ENCODE results near the gene MYH9.
A peak's percentile ranks its signal among the peaks of the same experiment; 100 is the strongest.
"Not testable (repeated sequence)": the region's sequence is repeated elsewhere in the genome, so short reads cannot be mapped to it uniquely, and the experiment has no call there.

The MYH9 gene

GRCh38 chr22:36256478-36256877 is 131.3 kb downstream of the MYH9 start:
- no peak overlapping the region for H2AFZ ChIP-seq
- no peak overlapping the region for H3K4me2 ChIP-seq (ENCODE audit: low read length)
- no peak overlapping the region for H3K27ac ChIP-seq
- peaks cover 3% of the 10 kb centered on the region for H3K4me1 ChIP-seq
- H3K36me3 ChIP-seq (ENCODE audit: control insufficient read depth, insufficient read depth, low read length): no peaks in the 10 kb centered on the region
- H3K9me3 ChIP-seq (ENCODE audit: control insufficient read depth, low read length): no peaks in the 10 kb centered on the region
- H3K4me3 ChIP-seq (ENCODE audit: low read depth, low read length): no peak overlapping the region
- no peaks in the 10 kb centered on the region for H3K27me3 ChIP-seq (ENCODE audit: control insufficient read depth, insufficient read depth, low read length)
- H3K79me2 ChIP-seq: no peaks in the 10 kb centered on the region
- no peak for TF ChIP-seq CTCF (IDR thresholded peaks at IDR 0.05)
- no peak overlapping the region for H3K9ac ChIP-seq

GRCh38 chr22:36255572-36255971 is 132.2 kb downstream of the MYH9 start:
- not testable (repeated sequence) for H3K4me2 ChIP-seq (ENCODE audit: low read length)

GRCh38 chr22:36253523-36254490 is 134.0 kb downstream of the MYH9 start:
- H3K4me1 ChIP-seq: no peaks in the 10 kb centered on the region
- H3K27me3 ChIP-seq (ENCODE audit: control insufficient read depth, insufficient read depth, low read length): no peaks in the 10 kb centered on the region
- peak overlapping the region; percentile 46 for H3K4me3 ChIP-seq (ENCODE audit: low read depth, low read length)
- peak overlapping the region; percentile 25 for H3K4me2 ChIP-seq (ENCODE audit: low read length)
- no peaks in the 10 kb centered on the region for H3K79me2 ChIP-seq
- TF ChIP-seq CTCF (IDR thresholded peaks at IDR 0.05): no peak
- peak overlapping the region; percentile 69 for H3K27ac ChIP-seq
- no peaks in the 10 kb centered on the region for H3K9me3 ChIP-seq (ENCODE audit: control insufficient read depth, low read length)
- no peak overlapping the region for H2AFZ ChIP-seq
- no peaks in the 10 kb centered on the region for H3K36me3 ChIP-seq (ENCODE audit: control insufficient read depth, insufficient read depth, low read length)
- no peak overlapping the region for H3K9ac ChIP-seq

More at GRCh38 chr22:36255572-36255971, 132.2 kb downstream of the MYH9 start:
- not testable (repeated sequence) for H3K27me3 ChIP-seq (ENCODE audit: control insufficient read depth, insufficient read depth, low read length); H3K4me3 ChIP-seq (ENCODE audit: low read depth, low read length); H3K9ac ChIP-seq; H3K36me3 ChIP-seq (ENCODE audit: control insufficient read depth, insufficient read depth, low read length); H3K79me2 ChIP-seq; H3K9me3 ChIP-seq (ENCODE audit: control insufficient read depth, low read length); H3K4me1 ChIP-seq; H2AFZ ChIP-seq
- H3K27ac ChIP-seq: peak overlapping the region; percentile 61

GRCh38 chr22:36252754-36253522 is 134.8 kb downstream of the MYH9 start, which contains the start of gene APOL1:
APOL1 (plus strand) TSS chr22:36253133; CDS start chr22:36254956, 1,823 bp downstream.
- Histone ChIP-seq H3K4me2 (ENCODE audit: low read length) (peak within 1 kb of the TSS; percentile 33), H3K27me3 (ENCODE audit: control insufficient read depth, insufficient read depth, low read length) (no peaks in the 10 kb centered on the region), H3K79me2 (no peaks in the 10 kb centered on the region), H3K4me3 (ENCODE audit: low read depth, low read length) (peak within 1 kb of the TSS; percentile 46), H3K9me3 (ENCODE audit: control insufficient read depth, low read length) (no peaks in the 10 kb centered on the region), H3K4me1 (no peaks in the 10 kb centered on the region), H3K27ac (peak within 1 kb of the TSS; percentile 69), H3K9ac (no peak within 1 kb of the TSS), H3K36me3 (ENCODE audit: control insufficient read depth, insufficient read depth, low read length) (no peaks in the 10 kb centered on the region), H2AFZ (no peak within 1 kb of the TSS)
- no peak for TF ChIP-seq CTCF (IDR thresholded peaks at IDR 0.05)

- H3K36me3 ChIP-seq (ENCODE audit: control insufficient read depth, insufficient read depth, low read length); H3K9ac ChIP-seq; H3K27ac ChIP-seq; H2AFZ ChIP-seq; H3K4me2 ChIP-seq (ENCODE audit: low read length); H3K4me1 ChIP-seq; H3K79me2 ChIP-seq; H3K9me3 ChIP-seq (ENCODE audit: control insufficient read depth, low read length); H3K4me3 ChIP-seq (ENCODE audit: low read depth, low read length); H3K27me3 ChIP-seq (ENCODE audit: control insufficient read depth, insufficient read depth, low read length): not testable (repeated sequence)
Measured at GRCh38 chr22:36251979-36252608, 135.7 kb downstream of the MYH9 start.

GRCh38 chr22:36250292-36250960 is 137.3 kb downstream of the MYH9 start:
- not testable (repeated sequence) for H3K27ac ChIP-seq; H3K27me3 ChIP-seq (ENCODE audit: control insufficient read depth, insufficient read depth, low read length)

More at GRCh38 chr22:36250292-36250960, 137.3 kb downstream of the MYH9 start:
- H3K9ac ChIP-seq; H3K4me3 ChIP-seq (ENCODE audit: low read depth, low read length); H3K79me2 ChIP-seq; H2AFZ ChIP-seq; H3K36me3 ChIP-seq (ENCODE audit: control insufficient read depth, insufficient read depth, low read length); H3K4me1 ChIP-seq; H3K9me3 ChIP-seq (ENCODE audit: control insufficient read depth, low read length); H3K4me2 ChIP-seq (ENCODE audit: low read length): not testable (repeated sequence)

Measured in parathyroid adenoma (tissue), 2 donors.